ENCODE data around the gene CADPS2. TPM values are rescaled to one million over a fixed set of nuclear protein-coding genes. Genes with fewer than 3 reads are reported as not detected.

Gene CADPS2
- total and polyA plus RNA-seq, 2 of the 8 experiments (the other 6 are each of a cell fraction or from before 2014, with no cell fraction given): 8.9 to 22.3 TPM

DNA sequence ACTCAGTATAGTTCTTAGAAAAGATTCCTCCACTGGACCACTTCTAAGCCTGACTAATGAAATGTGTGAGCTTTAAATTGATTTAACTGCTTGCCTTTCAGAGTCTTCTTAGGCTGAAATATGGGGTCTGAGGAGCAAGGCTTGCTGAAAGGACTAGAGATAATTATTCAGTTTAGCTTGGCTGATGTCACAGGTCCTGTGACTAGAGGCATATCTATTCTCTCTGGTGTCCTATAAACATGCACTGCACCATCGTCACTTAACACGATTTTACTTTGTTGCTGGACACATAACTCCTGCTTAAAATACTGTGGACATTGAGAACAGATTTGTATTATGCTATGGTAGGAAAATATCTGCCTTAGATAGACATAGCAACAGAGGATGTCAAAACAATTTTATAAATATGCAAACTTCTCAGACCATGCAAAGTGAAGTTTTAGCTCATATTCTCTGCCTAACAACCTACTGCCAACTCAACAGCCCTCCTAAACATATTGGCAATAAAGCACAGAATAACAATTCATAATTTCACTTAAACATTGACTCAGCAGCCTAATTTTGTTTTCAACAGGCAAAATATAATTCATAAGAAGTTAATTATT, 267.6 kb downstream of the CADPS2 start (continued):
- TF ChIP-seq RXRA (IDR thresholded peaks at IDR 0.05; ENCODE audit: insufficient read depth, low read depth, low read length) (no peak), NRF1 (IDR thresholded peaks at IDR 0.05; ENCODE audit: low read depth, low read length) (no peak), EGR1 (IDR thresholded peaks at IDR 0.05; ENCODE audit: borderline replicate concordance, low read depth, low read length) (no peak), CHD2 (IDR thresholded peaks at IDR 0.05; ENCODE audit: low read length) (no peak), SIN3A (conservative IDR thresholded peaks at IDR 0.05 in 1 of 2, IDR thresholded peaks at IDR 0.05 in 1 of 2; ENCODE audit: low read depth in 1 of 2, low read length in 2 of 2) (no peak), SP4 (IDR thresholded peaks at IDR 0.05; ENCODE audit: low read length) (no peak)

All from H1 (cell line).